ENCODE measurements around the gene TRIM14. TPM values are rescaled to one million over a fixed set of nuclear protein-coding genes. Genes with fewer than 3 reads are reported as not detected.
A peak's percentile ranks its signal among the peaks of the same experiment; 100 is the strongest.
"Not testable (repeated sequence)": the region's sequence is repeated elsewhere in the genome, so short reads cannot be mapped to it uniquely, and the experiment has no call there.

TRIM14 gene
- total RNA-seq, 2 donors from 2014 or later = 2.1 to 4.9 TPM

- Histone ChIP-seq H3K36me3 (replicated peaks in 1 of 2; ENCODE audit: insufficient read depth in 1 of 2, low read depth in 2 of 2) (peaks cover 0 to 7% of the 10 kb centered on the region in 2 donors), H3K27ac (no peak overlapping the region), H3K9me3 (no peaks in the 10 kb centered on the region), H3K4me3 (no peak overlapping the region), H3K27me3 (no peaks in the 10 kb centered on the region), H3K4me1 (no peaks in the 10 kb centered on the region)
- ATAC-seq = no peak
- 84 to 90% methylated on average over 8 of the region's 8 CpGs for WGBS, 2 donors
- intact Hi-C loops (cut with DNase I) = no loop called here
- DNase-seq = no peak
- TF ChIP-seq POLR2A (IDR thresholded peaks at IDR 0.05) (no peak), CTCF (IDR thresholded peaks at IDR 0.05) (no peak)
These were observed 96.6 kb downstream of the TRIM14 start for GRCh38 chr9:98022447-98022846.

- Histone ChIP-seq H3K36me3 (replicated peaks in 1 of 2; ENCODE audit: insufficient read depth in 1 of 2, low read depth in 2 of 2) (peaks cover 0 to 9% of the 10 kb centered on the region in 2 donors), H3K27me3 (no peaks in the 10 kb centered on the region), H3K27ac (no peak overlapping the region), H3K9me3 (no peaks in the 10 kb centered on the region), H3K4me3 (no peak overlapping the region), H3K4me1 (no peaks in the 10 kb centered on the region)
- TF ChIP-seq CTCF (IDR thresholded peaks at IDR 0.05) (no peak), POLR2A (IDR thresholded peaks at IDR 0.05) (no peak)
- intact Hi-C loops (cut with DNase I) = no loop called here
- peak; percentile 30 for ATAC-seq
- WGBS, 2 donors = 50 to 52% methylated on average over 7 to 8 of the region's 8 CpGs
- DNase-seq = peak in 3 of 4 donors; percentile 7 to 27 (median 19)
These were observed 97.5 kb downstream of the TRIM14 start for GRCh38 chr9:98021306-98022040.

GRCh38 chr9:98020476-98021145 lies 98.4 kb downstream of the TRIM14 start:
- no peak for TF ChIP-seq POLR2A (IDR thresholded peaks at IDR 0.05)
- TF ChIP-seq CTCF (IDR thresholded peaks at IDR 0.05) = no peak
- Histone ChIP-seq H3K4me3 (no peak overlapping the region), H3K9me3 (no peaks in the 10 kb centered on the region), H3K4me1 (no peaks in the 10 kb centered on the region), H3K36me3 (replicated peaks in 1 of 2; ENCODE audit: insufficient read depth in 1 of 2, low read depth in 2 of 2) (peaks cover 0 to 12% of the 10 kb centered on the region in 2 donors), H3K27ac (no peak overlapping the region), H3K27me3 (no peaks in the 10 kb centered on the region)
- WGBS, 2 donors = 92 to 97% methylated on average over 7 to 8 of the region's 8 CpGs
- ATAC-seq (no peak), DNase-seq (no peak)
- intact Hi-C loops (cut with DNase I) = no loop called here

- H3K27ac ChIP-seq; H3K4me3 ChIP-seq; intact Hi-C loops (cut with DNase I); H3K4me1 ChIP-seq; H3K9me3 ChIP-seq; DNase-seq; H3K27me3 ChIP-seq; ATAC-seq: not testable (repeated sequence)
- H3K36me3 ChIP-seq (replicated peaks in 1 of 2; ENCODE audit: insufficient read depth in 1 of 2, low read depth in 2 of 2) = peaks cover 6 to 16% of the 10 kb centered on the region in 2 donors
- 83 to 98% methylated on average over 4 to 5 of the region's 5 CpGs for WGBS, 2 donors
These were observed 99.2 kb downstream of the TRIM14 start for GRCh38 chr9:98019869-98020268.

Small RNA genes within 50 kb of the gene (small RNA-seq; reads per million reads assigned to genes)
- not detected for gene RF00017
- not detected for gene RNU6-918P

Other genes with a start within 250 kb of the TRIM14 start
- 10 to 100 TPM; 14.5 to 17.1 TPM for gene TRMO, start 196.7 kb downstream of the TRIM14 start, total RNA-seq
- not detected for gene HEMGN, start 181.1 kb downstream of the TRIM14 start, total RNA-seq
- 10 to 100 TPM; 38.4 to 65.9 TPM for gene ANP32B, start 135.9 kb downstream of the TRIM14 start, total RNA-seq
- 10 to 100 TPM; 31.4 to 45.2 TPM for gene NANS, start 62.5 kb downstream of the TRIM14 start, total RNA-seq
- gene CORO2A, start 73.4 kb upstream of the TRIM14 start, total RNA-seq = 1 to 10 TPM in 1 of 2 donors, under 1 TPM in 1; 0.66 to 1.3 TPM
- 1 to 10 TPM; 3.3 to 4.7 TPM for gene TBC1D2, start 136.4 kb upstream of the TRIM14 start, total RNA-seq